Motor neuron (in vitro differentiated cells): ENCODE measurements around the gene CASP8. TPM values are rescaled to one million over a fixed set of nuclear protein-coding genes. Genes with fewer than 3 reads are reported as not detected.
"Not testable (repeated sequence)": the region's sequence is repeated elsewhere in the genome, so short reads cannot be mapped to it uniquely, and the experiment has no call there.

Experiments
- ATAC-seq, 8 experiments: fragments of 200-7000 bp; cut with Tn5 transposase; replicated peaks in 6 of 8; 2 replicates each; pipeline ENCODE4 v1.8.0; 2021; ENCODE audit warnings: mild to moderate bottlenecking in 8 of 8, moderate library complexity in 8 of 8
- H3K27ac ChIP-seq, 2 donors: fragments of 250-450 bp; sonication (Bioruptor Pico); 2 replicates each; pipeline ENCODE4 v1.9.0; 2021; ENCODE audit warnings: antibody characterized with exemption in 2 of 2, mild to moderate bottlenecking in 2 of 2, moderate library complexity in 1 of 2
- H3K4me1 ChIP-seq, 2 donors: fragments of 250-450 bp; sonication (Bioruptor Pico); replicated peaks in 1 of 2; 2 replicates each; pipeline ENCODE4 v1.6.1; 2021; ENCODE audit warnings: antibody characterized with exemption in 2 of 2, mild to moderate bottlenecking in 2 of 2, moderate library complexity in 1 of 2
- H3K4me3 ChIP-seq, 5 donors: fragments of 250-450 bp; sonication (Bioruptor Pico); 2 replicates each; pipeline ENCODE4 v1.9.0; 2021; ENCODE audit warnings: antibody characterized with exemption in 5 of 5, mild to moderate bottlenecking in 5 of 5, moderate library complexity in 4 of 5
- WGBS, 10 experiments: fragments of 450-650 bp; shearing (Covaris generic); methylation state at CpG; one replicate each; pipeline ENCODE4 v1.0.0; 2022; 5-methylcytosine and 5-hydroxymethylcytosine counted together
- in situ Hi-C, 9 experiments: fragments of 400-800 bp; cut with MboI; loops; one replicate each; pipeline ENCODE4 v1.15.0; 2021; ENCODE audit warnings: low sequenced_read_pairs in 9 of 9, low pct_unique_long_range_greater_than_20kb in 2 of 9; ENCODE audit not compliant: unreplicated experiment in 9 of 9
- total RNA-seq, 8 experiments: library from RNA; unstranded; fragments of 300-600 nt; gene quantifications; 2 replicates each; pipeline versions ENCODE4 v1.2.3 to v1.2.4, GENCODE V29; 2022

The CASP8 gene
- total RNA-seq, 8 experiments from 2014 or later = 0.16 to 28.3 (median 6.9) TPM

DNA sequence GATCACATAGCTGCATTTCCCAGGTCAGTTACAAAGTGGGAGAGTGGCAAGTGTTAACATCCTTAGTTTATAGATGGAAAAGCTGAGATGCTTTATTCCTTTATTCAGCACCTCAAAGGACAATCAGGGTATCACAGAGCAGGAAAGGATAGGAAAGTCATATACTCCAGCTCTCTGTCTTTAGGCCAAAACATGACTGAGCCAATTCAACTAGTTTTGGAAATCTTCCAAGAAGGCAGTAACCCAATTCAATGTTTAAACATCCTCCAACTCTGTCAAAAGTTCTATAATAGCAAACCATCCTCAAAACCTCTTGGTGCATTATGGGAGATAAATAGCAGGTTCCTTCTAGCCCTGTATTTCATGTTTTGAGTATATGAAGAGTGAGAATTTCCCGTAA is 25.2 kb downstream of the CASP8 start:
- H3K4me1 ChIP-seq = no peaks in the 10 kb centered on the region
- no peak for ATAC-seq
- no peak overlapping the region for H3K27ac ChIP-seq
- in situ Hi-C loops = no loop called here
- 100% methylated on average over 1 of the region's 1 CpG; no CpG with 5 or more reads in 6 of the 10 experiments for WGBS, 10 experiments
- H3K4me3 ChIP-seq = no peak overlapping the region

DNA sequence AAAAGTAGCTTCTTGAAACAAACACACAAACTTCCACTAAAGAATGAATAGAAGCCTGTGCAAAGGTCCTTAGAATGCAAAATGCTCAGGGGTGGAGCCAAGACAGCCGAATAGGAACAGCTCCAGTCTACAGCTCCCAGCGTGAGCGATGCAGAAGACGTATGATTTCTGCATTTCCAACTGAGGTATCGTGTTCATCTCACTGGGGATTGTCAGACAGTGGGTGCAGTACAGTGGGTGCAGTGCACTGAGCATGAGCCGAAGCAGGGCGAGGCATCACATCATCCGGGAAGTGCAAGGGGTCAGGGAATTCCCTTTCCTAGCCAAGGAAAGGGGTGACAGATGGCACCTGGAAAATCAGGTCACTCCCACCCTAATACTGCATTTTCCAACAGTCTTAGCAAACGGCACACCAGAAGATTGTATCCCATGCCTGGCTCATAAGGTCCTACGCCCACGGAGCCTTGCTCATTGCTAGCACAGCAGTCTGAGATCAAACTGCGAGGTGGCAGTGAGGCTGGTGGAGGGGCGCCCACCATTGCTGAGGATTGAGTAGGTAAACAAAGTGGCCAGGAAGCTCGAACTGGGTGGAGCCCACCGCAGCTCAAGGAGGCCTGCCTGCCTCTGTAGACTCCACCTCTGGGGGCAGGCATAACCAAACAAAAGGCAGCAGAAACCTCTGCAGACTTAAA is 30.3 kb downstream of the CASP8 start:
- H3K4me1 ChIP-seq, ATAC-seq, H3K4me3 ChIP-seq, H3K27ac ChIP-seq, in situ Hi-C loops: not testable (repeated sequence)
- WGBS, 10 experiments = 70 to 100% (median 82%) methylated on average over 1 to 14 of the region's 15 CpGs; no CpG with 5 or more reads in 1 of the 10 experiments

DNA sequence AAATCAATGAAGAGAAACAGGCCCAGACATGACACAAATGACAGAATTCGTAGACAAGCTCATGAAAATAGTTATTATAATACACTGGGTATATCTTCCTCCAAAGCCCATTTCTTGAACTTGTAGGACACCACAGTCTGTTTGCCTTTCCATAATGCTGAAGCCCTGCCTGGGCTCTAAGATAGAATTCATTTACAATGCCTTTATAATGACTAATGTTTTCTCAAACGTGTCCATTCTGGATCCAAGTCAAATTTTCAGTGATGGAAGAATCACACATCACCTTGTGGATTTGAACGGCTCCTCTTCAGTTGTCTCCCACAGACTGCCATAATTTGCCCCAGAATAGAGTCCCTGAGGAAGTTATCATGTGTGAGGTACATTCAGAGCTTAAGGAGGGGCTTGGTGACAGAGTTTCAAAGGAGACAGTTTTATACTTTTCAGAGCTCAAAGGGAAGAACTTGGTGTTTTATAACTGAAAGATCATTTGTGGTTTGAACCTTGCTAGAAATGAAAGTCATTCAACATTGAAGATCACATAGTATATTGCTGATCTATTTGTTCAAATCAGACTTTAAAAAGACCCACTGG is 38.2 kb downstream of the CASP8 start:
- no peak overlapping the region for H3K4me3 ChIP-seq
- H3K27ac ChIP-seq = no peak overlapping the region
- WGBS, 10 experiments = 13 to 86% (median 45%) methylated on average over 1 to 3 of the region's 3 CpGs; no CpG with 5 or more reads in 2 of the 10 experiments
- in situ Hi-C loops = no loop called here
- peak in 2 of 8 experiments; percentile 55 to 57 for ATAC-seq
- no peaks in the 10 kb centered on the region for H3K4me1 ChIP-seq

DNA sequence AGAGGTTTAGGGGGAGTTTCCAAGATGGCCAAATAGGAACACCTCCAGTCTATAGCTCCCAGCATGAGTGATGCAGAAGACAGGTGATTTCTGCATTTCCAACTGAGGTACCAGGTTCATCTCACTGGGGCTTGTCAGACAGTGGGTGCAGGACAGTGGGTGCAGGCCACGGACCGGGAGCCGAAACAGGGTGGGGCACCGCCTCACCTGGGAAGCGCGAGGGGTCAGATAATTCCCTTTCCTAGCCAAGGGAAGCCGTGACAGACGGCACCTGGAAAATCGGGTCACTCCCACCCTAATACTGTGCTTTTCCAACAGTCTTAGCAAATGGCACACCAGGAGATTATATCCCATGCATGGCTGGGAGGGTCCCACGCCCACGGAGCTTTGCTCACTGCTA is 39.6 kb downstream of the CASP8 start:
- ATAC-seq, H3K4me1 ChIP-seq, in situ Hi-C loops, H3K4me3 ChIP-seq, H3K27ac ChIP-seq: not testable (repeated sequence)
- WGBS, 10 experiments = 88 to 100% (median 92%) methylated on average over 1 to 7 of the region's 11 CpGs; no CpG with 5 or more reads in 7 of the 10 experiments

DNA sequence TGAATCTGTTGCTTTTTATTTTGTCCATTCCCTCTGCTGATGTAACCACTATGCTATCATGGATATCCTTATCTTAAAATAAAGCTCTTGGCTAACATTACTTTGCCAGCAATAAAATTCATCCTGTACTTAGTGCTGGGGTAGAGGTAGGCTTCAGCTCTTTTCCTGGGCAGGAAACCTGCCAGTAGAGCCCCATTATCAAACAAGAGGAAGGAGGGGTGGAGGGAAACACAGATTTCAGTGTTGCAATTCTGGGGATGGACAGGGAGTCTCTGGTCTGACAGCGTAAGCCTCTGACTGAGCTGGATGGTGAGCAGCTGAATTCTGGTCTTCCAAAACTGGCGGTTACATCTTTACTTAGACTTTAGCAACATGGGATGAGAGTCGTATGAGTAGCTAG is 47.5 kb downstream of the CASP8 start:
- 71 to 100% (median 95%) methylated on average over 1 to 3 of the region's 3 CpGs; no CpG with 5 or more reads in 4 of the 10 experiments for WGBS, 10 experiments
- H3K4me3 ChIP-seq = no peak overlapping the region
- no peak for ATAC-seq
- in situ Hi-C loops = no loop called here
- no peaks in the 10 kb centered on the region for H3K4me1 ChIP-seq
- no peak overlapping the region for H3K27ac ChIP-seq

DNA sequence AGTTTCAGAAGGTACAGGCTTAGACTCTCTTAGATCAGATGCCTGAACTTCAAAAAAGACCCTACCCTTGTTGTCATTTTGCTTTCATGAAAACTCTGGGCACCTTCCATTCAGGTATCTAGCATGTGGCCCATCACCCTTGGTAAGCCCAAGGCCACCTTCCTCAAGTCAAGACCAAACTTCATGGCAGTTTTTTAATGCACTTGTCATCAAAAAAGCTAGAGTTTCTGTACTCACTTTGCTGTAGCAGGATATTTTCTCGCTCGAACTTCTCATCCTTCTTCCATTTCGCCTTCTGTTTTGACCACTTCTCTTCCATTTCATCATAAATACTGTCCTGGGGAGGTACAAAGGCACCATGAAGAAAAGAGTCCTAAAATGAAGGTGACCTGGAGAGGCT is 48.6 kb downstream of the CASP8 start:
- ATAC-seq = no peak
- WGBS, 10 experiments = 62 to 100% (median 88%) methylated on average over 1 to 3 of the region's 3 CpGs; no CpG with 5 or more reads in 2 of the 10 experiments
- in situ Hi-C loops = no loop called here

DNA sequence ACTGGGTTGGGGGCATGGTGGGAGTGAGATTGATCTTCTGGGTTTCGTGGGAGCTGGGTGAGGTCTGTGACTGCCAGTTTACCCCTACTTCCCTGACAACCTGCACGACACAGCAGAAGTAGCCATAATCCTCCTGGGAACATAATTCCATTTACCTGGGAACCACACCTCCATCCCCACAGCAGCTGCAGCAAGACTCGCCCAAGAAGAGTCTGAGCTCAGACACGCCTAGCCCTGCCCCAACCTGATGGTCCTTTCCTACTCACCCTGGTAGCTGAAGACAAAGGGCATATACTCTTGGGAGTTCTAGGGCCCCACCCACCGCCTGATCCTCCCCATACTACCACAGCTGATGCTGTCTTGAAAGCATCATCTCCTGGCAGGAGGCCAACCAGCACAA is 53.0 kb downstream of the CASP8 start:
- in situ Hi-C loops = no loop called here
- H3K27ac ChIP-seq = no peak overlapping the region
- no peaks in the 10 kb centered on the region for H3K4me1 ChIP-seq
- no peak for ATAC-seq
- no peak overlapping the region for H3K4me3 ChIP-seq
- 20 to 90% (median 76%) methylated on average over 1 to 4 of the region's 5 CpGs; no CpG with 5 or more reads in 4 of the 10 experiments for WGBS, 10 experiments

More for the DNA sequence above, 48.6 kb downstream of the CASP8 start:
- H3K4me3 ChIP-seq = no peak overlapping the region
- no peak overlapping the region for H3K27ac ChIP-seq
- H3K4me1 ChIP-seq = no peaks in the 10 kb centered on the region

DNA sequence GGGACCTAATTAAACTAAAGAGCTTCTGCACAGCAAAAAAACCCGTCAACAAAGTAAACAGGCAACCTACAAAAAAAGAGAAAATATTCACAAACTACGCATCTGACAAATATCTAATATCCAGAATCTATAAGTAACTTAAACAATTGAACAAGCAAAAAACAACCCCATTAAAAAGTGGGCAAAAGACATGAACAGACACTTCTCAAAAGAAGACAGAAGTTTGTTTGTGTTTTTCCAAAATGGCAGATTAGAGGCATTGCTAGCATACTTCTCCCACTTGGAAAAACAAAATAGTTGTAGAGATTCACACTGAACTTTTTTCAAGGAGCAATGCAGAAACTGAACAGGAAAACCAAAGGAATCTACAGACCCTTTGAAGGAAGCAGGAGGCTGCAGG is 59.2 kb downstream of the CASP8 start:
- ATAC-seq = no peak
- Histone ChIP-seq H3K27ac (no peak overlapping the region), H3K4me1 (no peaks in the 10 kb centered on the region), H3K4me3 (no peak overlapping the region)
- in situ Hi-C loops = no loop called here
- WGBS, 10 experiments = 0 to 70% (median 46%) methylated on average over 1 to 2 of the region's 2 CpGs

DNA sequence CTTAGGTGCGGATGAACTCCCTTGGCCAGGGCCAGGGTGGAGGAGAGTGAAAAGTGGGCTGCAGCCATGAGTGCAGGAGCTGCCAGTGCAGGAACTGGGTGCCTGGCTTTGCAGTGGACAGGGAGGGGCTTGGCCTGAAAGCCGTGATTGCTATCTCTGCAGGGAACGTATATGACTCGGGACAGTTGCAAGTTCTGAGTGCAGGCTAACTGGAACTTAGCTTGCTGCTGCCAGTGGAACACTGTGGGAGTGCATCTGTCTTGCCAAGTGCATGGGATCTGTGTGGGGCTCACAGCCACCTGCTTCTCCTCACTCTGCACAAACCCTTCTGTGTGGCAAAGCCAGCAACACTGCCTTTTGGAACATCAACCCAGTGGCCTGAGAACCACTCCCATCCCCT is 59.9 kb downstream of the CASP8 start:
- WGBS, 10 experiments = 81 to 100% (median 92%) methylated on average over 1 to 4 of the region's 4 CpGs; no CpG with 5 or more reads in 7 of the 10 experiments
- ATAC-seq = no peak
- Histone ChIP-seq H3K27ac (no peak overlapping the region), H3K4me1 (no peaks in the 10 kb centered on the region), H3K4me3 (no peak overlapping the region)
- in situ Hi-C loops = no loop called here

DNA sequence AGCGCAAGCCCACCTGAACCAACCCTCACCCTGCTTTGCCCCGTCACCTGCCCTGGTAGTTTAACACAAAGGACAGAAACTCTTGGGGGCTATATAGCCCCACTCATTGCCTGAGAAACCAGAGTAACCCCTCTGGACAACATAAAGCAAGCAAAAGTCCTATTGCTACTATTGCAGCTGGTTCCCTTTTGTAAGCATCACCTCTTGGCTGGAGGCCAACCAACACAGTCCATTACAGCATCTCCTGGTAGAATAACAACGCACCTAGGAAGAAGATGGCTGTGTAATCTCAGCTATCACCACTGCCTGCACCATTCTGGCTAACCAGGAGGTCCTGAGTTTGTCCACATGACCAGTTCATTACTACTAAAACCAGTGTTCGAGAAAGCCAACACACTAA is 60.4 kb downstream of the CASP8 start:
- WGBS, 10 experiments = 49 to 100% (median 83%) methylated on average over 1 to 2 of the region's 4 CpGs; no CpG with 5 or more reads in 5 of the 10 experiments
- H3K4me1 ChIP-seq = no peaks in the 10 kb centered on the region
- no peak overlapping the region for H3K27ac ChIP-seq

DNA sequence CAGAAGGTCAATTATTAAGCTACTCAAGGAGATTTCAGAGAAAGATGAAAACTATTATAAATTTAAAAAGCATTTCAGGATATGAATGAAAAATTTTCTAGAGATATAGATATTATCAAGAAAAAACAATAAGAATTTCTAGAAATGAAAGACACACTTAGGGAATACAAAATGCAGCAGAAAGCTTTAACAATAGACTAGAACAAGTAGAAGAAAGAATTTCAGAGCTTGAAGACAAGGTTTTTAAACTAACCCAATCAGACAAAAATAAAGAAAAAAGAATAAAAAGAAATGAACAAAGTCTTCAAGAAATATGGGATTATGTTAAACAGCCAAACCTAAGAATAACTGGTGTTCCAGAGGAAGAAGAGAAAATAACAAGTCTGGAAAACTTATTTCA is 62.4 kb downstream of the CASP8 start:
- H3K4me1 ChIP-seq = no peaks in the 10 kb centered on the region
- no peak overlapping the region for H3K4me3 ChIP-seq
- no peak overlapping the region for H3K27ac ChIP-seq
- no peak for ATAC-seq
- in situ Hi-C loops = no loop called here

More for the DNA sequence above, 60.4 kb downstream of the CASP8 start:
- in situ Hi-C loops = no loop called here
- ATAC-seq = no peak
- no peak overlapping the region for H3K4me3 ChIP-seq

DNA sequence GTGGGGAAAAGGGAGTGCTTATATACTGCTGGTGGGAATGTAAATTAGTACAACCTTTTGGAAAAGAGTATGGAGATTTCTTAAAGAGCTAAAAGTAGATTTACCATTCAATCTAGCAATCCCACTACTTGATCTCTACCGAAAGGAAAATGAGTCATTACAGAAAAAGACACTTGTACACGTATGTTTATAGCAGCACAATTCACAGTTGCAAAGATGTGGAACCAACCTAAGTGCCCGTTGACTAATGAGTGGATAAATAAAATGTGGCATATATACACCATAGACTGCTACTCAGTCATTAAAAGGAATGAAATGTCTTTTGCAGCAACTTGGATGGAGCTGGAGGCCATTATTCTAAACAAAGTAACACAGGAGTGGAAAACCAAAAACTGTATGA is 67.3 kb downstream of the CASP8 start:
- WGBS, 10 experiments = 17 to 100% (median 83%) methylated on average over 1 to 3 of the region's 3 CpGs
- H3K4me1 ChIP-seq = no peaks in the 10 kb centered on the region

DNA sequence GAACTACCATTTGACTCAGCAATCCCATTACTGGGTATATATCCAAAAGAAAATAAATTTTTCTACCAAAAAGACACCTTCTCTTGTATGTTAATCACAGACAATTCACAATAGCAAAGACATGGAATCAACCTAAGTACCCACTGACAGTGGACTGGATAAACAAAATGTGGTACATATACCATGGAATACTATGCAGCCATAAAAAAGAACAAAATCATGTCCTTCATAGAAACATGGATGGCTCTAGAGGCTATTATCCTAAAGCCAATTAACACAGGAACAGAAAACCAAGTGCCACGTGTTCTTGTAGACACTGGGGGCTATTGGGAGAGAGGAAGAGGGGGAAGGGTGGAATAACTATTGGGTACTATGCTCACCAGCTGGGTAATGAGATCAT is 69.1 kb downstream of the CASP8 start:
- ATAC-seq = no peak
- Histone ChIP-seq H3K27ac (no peak overlapping the region), H3K4me3 (no peak overlapping the region), H3K4me1 (no peaks in the 10 kb centered on the region)
- WGBS, 10 experiments = 17 to 83% (median 42%) methylated on average over 1 of the region's 1 CpG; no CpG with 5 or more reads in 5 of the 10 experiments
- in situ Hi-C loops = no loop called here

More for the DNA sequence above, 67.3 kb downstream of the CASP8 start:
- in situ Hi-C loops = no loop called here
- no peak overlapping the region for H3K4me3 ChIP-seq
- no peak for ATAC-seq
- no peak overlapping the region for H3K27ac ChIP-seq
